Liver (tissue), 9 donors: Measurements from ENCODE around the gene CHID1. TPM values are rescaled to one million over a fixed set of nuclear protein-coding genes. Genes with fewer than 3 reads are reported as not detected.

Experiments used
- DNase-seq: peaks from one replicate; pipeline ENCODE4 v3.0.0-alpha.2; 2017; ENCODE audit warnings: low spot score
- H3K27ac ChIP-seq, 2 donors: one replicate each; pipeline ENCODE4 v1.7.0; 2013; ENCODE audit warnings: inconsistent platforms in 2 of 2, low read length in 2 of 2, control low read depth in 1 of 2, low read depth in 1 of 2, mild to moderate bottlenecking in 1 of 2
- H3K27me3 ChIP-seq, 4 donors: one replicate each; pipeline versions ENCODE4 v1.6.1 to v1.7.0; 2013; ENCODE audit warnings: low read length in 3 of 4, inconsistent platforms in 1 of 4, mild to moderate bottlenecking in 1 of 4, moderate library complexity in 1 of 4; ENCODE audit not compliant: control insufficient read depth in 4 of 4, insufficient read depth in 4 of 4
- H3K36me3 ChIP-seq, 4 donors: one replicate each; pipeline versions ENCODE4 v1.6.1 to v1.7.0; 2013; ENCODE audit warnings: low read length in 3 of 4, mild to moderate bottlenecking in 3 of 4, low read depth in 1 of 4, moderate library complexity in 1 of 4; ENCODE audit not compliant: control insufficient read depth in 4 of 4, insufficient read depth in 3 of 4
- H3K4me1 ChIP-seq, 4 donors: one replicate each; pipeline versions ENCODE4 v1.6.1 to v1.7.0; 2013; ENCODE audit warnings: low read length in 3 of 4, mild to moderate bottlenecking in 3 of 4, moderate library complexity in 1 of 4; ENCODE audit not compliant: control insufficient read depth in 4 of 4, insufficient read depth in 4 of 4
- H3K4me3 ChIP-seq, 3 donors: one replicate each; pipeline versions ENCODE4 v1.6.1 to v1.7.0; 2013; ENCODE audit warnings: low read length in 3 of 3, control low read depth in 1 of 3, low read depth in 1 of 3, mild to moderate bottlenecking in 1 of 3
- H3K9ac ChIP-seq, 2 donors: one replicate each; pipeline ENCODE4 v1.7.0; 2013; ENCODE audit warnings: low read length in 2 of 2, mild to moderate bottlenecking in 2 of 2, moderate library complexity in 2 of 2, control low read depth in 1 of 2, low read depth in 1 of 2
- H3K9me3 ChIP-seq, 4 donors: one replicate each; pipeline versions ENCODE4 v1.6.1 to v1.7.0; 2013; ENCODE audit warnings: low read length in 3 of 4; ENCODE audit not compliant: control insufficient read depth in 4 of 4
- EGR1 ChIP-seq, 2 donors: IDR thresholded peaks; 2 replicates each; pipeline ENCODE4 v1.6.1; 2016 to 2018; ENCODE audit warnings: antibody characterized with exemption in 2 of 2, low read depth in 2 of 2
- FOXA1 ChIP-seq: IDR thresholded peaks from 2 replicates; pipeline ENCODE4 v1.6.1; 2016; ENCODE audit warnings: antibody characterized with exemption
- FOXA2 ChIP-seq: IDR thresholded peaks from 2 replicates; pipeline ENCODE4 v1.6.1; 2016; ENCODE audit warnings: antibody characterized with exemption
- GABPA ChIP-seq, 2 donors: IDR thresholded peaks in 1 of 2; conservative IDR thresholded peaks in 1 of 2; 2 replicates each; pipeline ENCODE4 v1.6.1; 2016; ENCODE audit warnings: antibody characterized with exemption in 2 of 2, mild to moderate bottlenecking in 1 of 2, moderate library complexity in 1 of 2
- HNF4A ChIP-seq, 2 donors: conservative IDR thresholded peaks; 2 replicates each; pipeline ENCODE4 v1.6.1; 2016; ENCODE audit warnings: antibody characterized with exemption in 2 of 2, mild to moderate bottlenecking in 2 of 2
- JUND ChIP-seq, 2 donors: IDR thresholded peaks; 2 replicates each; pipeline ENCODE4 v1.6.1; 2016; ENCODE audit warnings: antibody characterized with exemption in 2 of 2
- NR2F2 ChIP-seq: IDR thresholded peaks from 2 replicates; pipeline ENCODE4 v1.6.1; 2016; ENCODE audit warnings: antibody characterized with exemption
- RAD21 ChIP-seq, 2 donors: IDR thresholded peaks; 2 replicates each; pipeline ENCODE4 v1.6.1; 2016; ENCODE audit warnings: antibody characterized with exemption in 2 of 2, mild to moderate bottlenecking in 2 of 2
- RXRA ChIP-seq, 2 donors: IDR thresholded peaks; 2 replicates each; pipeline ENCODE4 v1.6.1; 2017 to 2018; ENCODE audit warnings: antibody characterized with exemption in 2 of 2, mild to moderate bottlenecking in 1 of 2
- SP1 ChIP-seq: IDR thresholded peaks from 2 replicates; pipeline ENCODE4 v1.6.1; 2018; ENCODE audit warnings: antibody characterized with exemption, mild to moderate bottlenecking
- TAF1 ChIP-seq: conservative IDR thresholded peaks from 2 replicates; pipeline ENCODE4 v1.6.1; 2016; ENCODE audit warnings: antibody characterized with exemption, mild to moderate bottlenecking
- YY1 ChIP-seq: IDR thresholded peaks from 2 replicates; pipeline ENCODE4 v1.6.1; 2016; ENCODE audit warnings: antibody characterized with exemption, mild to moderate bottlenecking
- WGBS: extraction: QIAGEN DNeasy Blood & Tissue Kit; methylation state at CpG from one replicate; pipeline ENCODE4 v1.1.7; 2013; 5-methylcytosine and 5-hydroxymethylcytosine counted together
- polyA plus RNA-seq, 2 donors: library from polyadenylated mRNA; stranded (reverse) in 1 of 2; unstranded in 1 of 2; fragments of 200-250 nt in 1 of 2; fragments of >200 nt in 1 of 2; fragmentation: Nextera tagmentation in 1 of 2; extraction: Ambion mirVana in 1 of 2; gene quantifications; one replicate each; pipeline versions ENCODE4 v1.2.1 to v1.2.3, GENCODE V29; 2013 to 2015
- total RNA-seq, 2 donors: library from RNA; depleted of rRNA; stranded (reverse); fragments of >200 nt; gene quantifications; one replicate each; pipeline ENCODE4 v1.2.3, GENCODE V29; 2014
- TF ChIP-seq, protein P1 (sequence below): IDR thresholded peaks from 2 replicates; pipeline ENCODE4 v1.6.1; 2016; ENCODE audit warnings: antibody characterized with exemption
- TF ChIP-seq, protein P2 (sequence below): fragments of 150-350 bp; IDR thresholded peaks from 2 replicates; pipeline ENCODE4 v1.5.1; 2017; ENCODE audit warnings: improper control_type of control experiment, low read depth, low read length; ENCODE audit not compliant: missing input control
- TF ChIP-seq, protein P3 (sequence below): IDR thresholded peaks from 2 replicates; pipeline ENCODE4 v1.6.1; 2016; ENCODE audit warnings: antibody characterized with exemption
- TF ChIP-seq, protein P4 (sequence below): IDR thresholded peaks from 2 replicates; pipeline ENCODE4 v1.6.1; 2016; ENCODE audit warnings: antibody characterized with exemption, mild to moderate bottlenecking
- donor health status: healthy.
- donor health status: healthy.
- donor health status: healthy.
- donor health status: healthy.
- donor health status: healthy.

Gene CHID1
- total and polyA plus RNA-seq, 4 donors = 39.5 to 68.8 (median 59.1) TPM

DNA sequence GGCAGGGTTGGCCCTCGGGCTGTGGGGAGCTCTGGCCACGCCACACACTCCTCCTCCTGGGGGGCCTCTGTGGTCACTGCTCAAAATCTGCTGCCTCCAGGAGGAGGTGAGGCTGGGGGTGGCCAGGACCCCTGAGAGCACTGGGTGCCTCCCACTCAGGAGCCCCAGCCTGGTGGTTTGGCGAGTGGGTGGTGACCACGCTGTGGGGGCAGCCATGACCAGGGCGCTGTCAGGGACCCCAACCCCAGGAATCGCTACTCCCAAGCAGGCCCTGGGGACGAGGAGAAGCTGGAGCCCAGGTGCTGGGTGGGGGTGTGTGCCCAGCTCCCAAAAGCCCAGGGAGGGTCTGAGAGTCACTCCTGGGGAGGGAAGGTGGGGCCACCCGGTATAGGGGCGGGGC, 37.8 kb downstream of the CHID1 start:
- DNase-seq = no peak
- TF ChIP-seq, protein P1, sequence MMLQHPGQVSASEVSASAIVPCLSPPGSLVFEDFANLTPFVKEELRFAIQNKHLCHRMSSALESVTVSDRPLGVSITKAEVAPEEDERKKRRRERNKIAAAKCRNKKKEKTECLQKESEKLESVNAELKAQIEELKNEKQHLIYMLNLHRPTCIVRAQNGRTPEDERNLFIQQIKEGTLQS = no peak
- TF ChIP-seq SP1 = no peak
- TF ChIP-seq, protein P2, sequence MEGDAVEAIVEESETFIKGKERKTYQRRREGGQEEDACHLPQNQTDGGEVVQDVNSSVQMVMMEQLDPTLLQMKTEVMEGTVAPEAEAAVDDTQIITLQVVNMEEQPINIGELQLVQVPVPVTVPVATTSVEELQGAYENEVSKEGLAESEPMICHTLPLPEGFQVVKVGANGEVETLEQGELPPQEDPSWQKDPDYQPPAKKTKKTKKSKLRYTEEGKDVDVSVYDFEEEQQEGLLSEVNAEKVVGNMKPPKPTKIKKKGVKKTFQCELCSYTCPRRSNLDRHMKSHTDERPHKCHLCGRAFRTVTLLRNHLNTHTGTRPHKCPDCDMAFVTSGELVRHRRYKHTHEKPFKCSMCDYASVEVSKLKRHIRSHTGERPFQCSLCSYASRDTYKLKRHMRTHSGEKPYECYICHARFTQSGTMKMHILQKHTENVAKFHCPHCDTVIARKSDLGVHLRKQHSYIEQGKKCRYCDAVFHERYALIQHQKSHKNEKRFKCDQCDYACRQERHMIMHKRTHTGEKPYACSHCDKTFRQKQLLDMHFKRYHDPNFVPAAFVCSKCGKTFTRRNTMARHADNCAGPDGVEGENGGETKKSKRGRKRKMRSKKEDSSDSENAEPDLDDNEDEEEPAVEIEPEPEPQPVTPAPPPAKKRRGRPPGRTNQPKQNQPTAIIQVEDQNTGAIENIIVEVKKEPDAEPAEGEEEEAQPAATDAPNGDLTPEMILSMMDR = no peak
- peaks cover 0 to 5% (median 0%) of the 10 kb centered on the region in 4 donors for H3K36me3 ChIP-seq
- WGBS = 93% methylated on average over 9 of the region's 9 CpGs
- no peak overlapping the region for H3K9ac ChIP-seq
- H3K4me1 ChIP-seq = peaks cover 3 to 10% (median 6%) of the 10 kb centered on the region in 4 donors
- H3K4me3 ChIP-seq = no peak overlapping the region
- H3K9me3 ChIP-seq = no peaks in the 10 kb centered on the region
- H3K27me3 ChIP-seq = no peaks in the 10 kb centered on the region
- H3K27ac ChIP-seq = no peak overlapping the region

DNA sequence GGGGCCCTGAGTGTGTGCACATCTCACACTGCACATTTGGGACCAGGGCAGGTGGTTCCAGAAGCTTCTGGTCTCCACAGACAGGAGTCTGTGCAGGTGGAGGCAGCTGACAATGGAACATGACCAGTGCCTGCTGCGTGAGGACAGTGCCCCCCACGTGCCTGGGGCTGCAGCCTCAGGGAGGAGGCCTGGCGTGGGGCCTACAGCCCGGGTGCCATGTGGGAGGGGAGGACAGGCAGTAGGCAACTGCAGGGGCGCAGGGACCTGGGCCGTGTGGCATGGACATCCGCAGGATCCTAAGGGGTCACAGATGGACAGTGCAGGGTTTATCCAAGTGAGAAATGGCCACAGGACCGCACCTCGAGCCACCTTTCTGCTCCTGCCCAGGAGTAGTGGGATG, 39.1 kb downstream of the CHID1 start:
- Histone ChIP-seq H3K36me3 (peaks cover 0 to 5% (median 0%) of the 10 kb centered on the region in 4 donors), H3K9ac (no peak overlapping the region), H3K4me3 (no peak overlapping the region), H3K9me3 (no peaks in the 10 kb centered on the region), H3K4me1 (peaks cover 0 to 2% (median 0%) of the 10 kb centered on the region in 4 donors), H3K27me3 (no peaks in the 10 kb centered on the region), H3K27ac (no peak overlapping the region)
- TF ChIP-seq JUND (IDR thresholded peaks at IDR 0.05) = no peak
- TF ChIP-seq, protein P1 = no peak
- no peak for TF ChIP-seq NR2F2
- DNase-seq = no peak
- WGBS = 83% methylated on average over 9 of the region's 9 CpGs

DNA sequence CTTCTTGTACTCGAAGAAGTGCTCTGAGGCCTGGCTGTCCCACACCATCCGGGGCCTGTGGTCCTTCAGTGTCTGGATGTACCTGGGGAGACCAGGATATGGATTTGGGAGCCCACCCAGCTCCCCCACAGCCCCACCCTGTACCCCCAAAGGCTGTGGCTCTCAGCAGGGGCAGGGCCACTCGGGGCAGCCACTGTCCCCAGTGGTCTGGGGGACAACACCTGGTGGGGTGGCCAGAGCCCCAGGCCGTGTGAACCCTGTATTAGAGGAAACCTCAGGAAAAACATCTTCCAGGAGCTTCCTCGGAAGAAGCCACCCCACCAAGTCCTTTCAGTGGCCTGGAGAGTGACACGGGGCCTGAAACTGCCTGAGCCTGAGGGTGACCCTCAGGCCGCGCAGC, 40.2 kb downstream of the CHID1 start:
- no peaks in the 10 kb centered on the region for H3K9me3 ChIP-seq
- peaks cover 0 to 9% (median 0%) of the 10 kb centered on the region in 4 donors for H3K36me3 ChIP-seq
- TF ChIP-seq JUND (IDR thresholded peaks at IDR 0.05) = no peak
- no peak for TF ChIP-seq EGR1 (IDR thresholded peaks at IDR 0.05; ENCODE audit: low read depth in 2 of 2)
- TF ChIP-seq RAD21 (IDR thresholded peaks at IDR 0.05) = no peak
- TF ChIP-seq, protein P1 = no peak
- no peak for TF ChIP-seq FOXA2
- TF ChIP-seq, protein P3, sequence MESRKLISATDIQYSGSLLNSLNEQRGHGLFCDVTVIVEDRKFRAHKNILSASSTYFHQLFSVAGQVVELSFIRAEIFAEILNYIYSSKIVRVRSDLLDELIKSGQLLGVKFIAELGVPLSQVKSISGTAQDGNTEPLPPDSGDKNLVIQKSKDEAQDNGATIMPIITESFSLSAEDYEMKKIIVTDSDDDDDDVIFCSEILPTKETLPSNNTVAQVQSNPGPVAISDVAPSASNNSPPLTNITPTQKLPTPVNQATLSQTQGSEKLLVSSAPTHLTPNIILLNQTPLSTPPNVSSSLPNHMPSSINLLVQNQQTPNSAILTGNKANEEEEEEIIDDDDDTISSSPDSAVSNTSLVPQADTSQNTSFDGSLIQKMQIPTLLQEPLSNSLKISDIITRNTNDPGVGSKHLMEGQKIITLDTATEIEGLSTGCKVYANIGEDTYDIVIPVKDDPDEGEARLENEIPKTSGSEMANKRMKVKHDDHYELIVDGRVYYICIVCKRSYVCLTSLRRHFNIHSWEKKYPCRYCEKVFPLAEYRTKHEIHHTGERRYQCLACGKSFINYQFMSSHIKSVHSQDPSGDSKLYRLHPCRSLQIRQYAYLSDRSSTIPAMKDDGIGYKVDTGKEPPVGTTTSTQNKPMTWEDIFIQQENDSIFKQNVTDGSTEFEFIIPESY = no peak
- TF ChIP-seq, protein P4, sequence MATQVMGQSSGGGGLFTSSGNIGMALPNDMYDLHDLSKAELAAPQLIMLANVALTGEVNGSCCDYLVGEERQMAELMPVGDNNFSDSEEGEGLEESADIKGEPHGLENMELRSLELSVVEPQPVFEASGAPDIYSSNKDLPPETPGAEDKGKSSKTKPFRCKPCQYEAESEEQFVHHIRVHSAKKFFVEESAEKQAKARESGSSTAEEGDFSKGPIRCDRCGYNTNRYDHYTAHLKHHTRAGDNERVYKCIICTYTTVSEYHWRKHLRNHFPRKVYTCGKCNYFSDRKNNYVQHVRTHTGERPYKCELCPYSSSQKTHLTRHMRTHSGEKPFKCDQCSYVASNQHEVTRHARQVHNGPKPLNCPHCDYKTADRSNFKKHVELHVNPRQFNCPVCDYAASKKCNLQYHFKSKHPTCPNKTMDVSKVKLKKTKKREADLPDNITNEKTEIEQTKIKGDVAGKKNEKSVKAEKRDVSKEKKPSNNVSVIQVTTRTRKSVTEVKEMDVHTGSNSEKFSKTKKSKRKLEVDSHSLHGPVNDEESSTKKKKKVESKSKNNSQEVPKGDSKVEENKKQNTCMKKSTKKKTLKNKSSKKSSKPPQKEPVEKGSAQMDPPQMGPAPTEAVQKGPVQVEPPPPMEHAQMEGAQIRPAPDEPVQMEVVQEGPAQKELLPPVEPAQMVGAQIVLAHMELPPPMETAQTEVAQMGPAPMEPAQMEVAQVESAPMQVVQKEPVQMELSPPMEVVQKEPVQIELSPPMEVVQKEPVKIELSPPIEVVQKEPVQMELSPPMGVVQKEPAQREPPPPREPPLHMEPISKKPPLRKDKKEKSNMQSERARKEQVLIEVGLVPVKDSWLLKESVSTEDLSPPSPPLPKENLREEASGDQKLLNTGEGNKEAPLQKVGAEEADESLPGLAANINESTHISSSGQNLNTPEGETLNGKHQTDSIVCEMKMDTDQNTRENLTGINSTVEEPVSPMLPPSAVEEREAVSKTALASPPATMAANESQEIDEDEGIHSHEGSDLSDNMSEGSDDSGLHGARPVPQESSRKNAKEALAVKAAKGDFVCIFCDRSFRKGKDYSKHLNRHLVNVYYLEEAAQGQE = no peak
- no peak for TF ChIP-seq GABPA (IDR thresholded peaks at IDR 0.05 in 1 of 2, conservative IDR thresholded peaks at IDR 0.05 in 1 of 2)
- TF ChIP-seq RXRA (IDR thresholded peaks at IDR 0.05) = no peak
- no peak for TF ChIP-seq HNF4A (conservative IDR thresholded peaks at IDR 0.05)
- no peak for TF ChIP-seq NR2F2
- TF ChIP-seq, protein P2 = no peak
- no peak for TF ChIP-seq FOXA1
- TF ChIP-seq YY1 = no peak
- TF ChIP-seq TAF1 = no peak
- no peak overlapping the region for H3K9ac ChIP-seq
- H3K4me3 ChIP-seq = no peak overlapping the region
- H3K27ac ChIP-seq = no peak overlapping the region
- no peaks in the 10 kb centered on the region for H3K4me1 ChIP-seq
- H3K27me3 ChIP-seq = no peaks in the 10 kb centered on the region
- WGBS = 86% methylated on average over 8 of the region's 8 CpGs
- DNase-seq = no peak
